NCI-H128 (cell line): Measurements from ENCODE around the gene CAMK1.

Experiments
- DNase-seq: peaks from one replicate; lab custom pipeline; 2025; ENCODE audit not compliant: unreplicated experiment; lab: John Stamatoyannopoulos, UW

CAMK1 gene

GRCh38 chr3:9769426-9770275 lies at the start of gene CAMK1:
Gene CAMK1, minus strand, starts transcription at chr3:9769947. Its CDS starts 2,198 bp downstream, at chr3:9767749.
- no peak for DNase-seq

DNA sequence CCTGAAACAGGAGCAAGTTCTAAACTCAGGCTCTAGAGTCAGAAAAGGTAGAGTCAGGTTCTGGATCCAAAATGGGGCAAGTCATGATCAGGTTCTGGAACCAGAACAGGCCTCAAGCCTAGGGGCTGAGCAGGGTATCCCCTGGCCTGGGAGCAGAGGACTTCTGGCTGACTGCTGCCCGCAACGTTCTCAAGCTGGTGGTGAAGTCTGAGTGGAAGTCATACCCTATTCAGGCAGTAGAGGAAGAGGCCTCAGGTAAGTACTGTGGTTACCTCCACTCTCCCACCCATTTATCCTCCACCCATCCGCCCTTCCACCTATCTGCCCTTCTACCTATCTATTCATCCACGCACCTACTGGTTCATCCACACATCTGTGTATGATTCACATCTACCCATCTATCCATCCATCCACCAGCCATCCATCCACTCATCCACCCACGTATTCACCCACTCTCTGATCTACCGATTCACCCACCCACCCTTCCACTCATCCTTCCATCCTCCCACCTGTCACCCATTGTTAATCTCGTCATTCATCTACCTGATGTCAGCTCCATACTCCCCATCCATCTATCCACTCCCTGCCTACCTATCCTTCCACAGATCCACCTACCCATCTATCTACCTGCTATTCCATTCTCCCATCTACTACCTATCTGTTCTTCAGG lies 49.1 kb upstream of the CAMK1 start:
- DNase-seq, result no peak

GRCh38 chr3:9817436-9817835 lies 47.7 kb upstream of the CAMK1 start:
- no peak for DNase-seq

GRCh38 chr3:9815986-9816385 lies 46.2 kb upstream of the CAMK1 start:
- DNase-seq, result no peak

GRCh38 chr3:9812870-9813483 lies 43.2 kb upstream of the CAMK1 start:
- DNase-seq, result no peak

DNA sequence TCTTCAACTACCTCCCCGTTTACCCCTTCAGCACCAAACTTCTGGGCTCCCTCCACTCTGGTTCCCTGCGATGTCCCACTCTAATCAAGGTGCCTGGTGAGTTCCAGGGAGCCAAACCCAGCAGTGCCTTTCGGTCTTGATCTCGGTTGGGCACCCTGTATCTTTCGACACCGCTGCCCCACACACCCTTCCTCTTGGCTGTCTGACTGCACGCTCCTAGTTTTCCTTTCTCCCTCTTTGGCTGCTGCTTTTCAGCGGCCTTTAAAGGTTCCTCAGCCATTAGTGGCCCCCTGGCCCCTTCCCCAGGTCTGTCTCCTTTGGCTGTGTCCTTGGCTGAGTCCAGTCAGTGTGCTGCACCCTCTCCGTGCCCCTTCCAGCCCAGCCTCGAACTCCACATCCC lies 41.1 kb upstream of the CAMK1 start:
- DNase-seq, result no peak

DNA sequence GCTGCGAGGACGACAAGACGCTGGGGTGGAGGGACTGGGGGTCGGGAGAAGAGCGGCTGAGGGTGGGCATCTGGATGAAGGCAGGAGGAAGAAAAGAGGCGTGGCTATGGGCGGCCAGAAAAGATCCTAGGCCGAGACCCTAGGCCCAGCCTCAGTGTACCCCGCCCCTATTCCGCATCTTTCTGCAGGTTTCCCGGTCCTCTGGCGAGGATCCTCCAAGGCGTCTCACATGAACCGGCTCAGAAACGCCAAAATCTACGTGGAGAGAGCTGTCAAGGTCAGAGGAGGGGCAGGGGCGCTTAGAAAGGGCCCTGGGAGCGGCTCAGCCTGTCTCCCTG lies 40.7 kb upstream of the CAMK1 start:
- DNase-seq, result no peak

DNA sequence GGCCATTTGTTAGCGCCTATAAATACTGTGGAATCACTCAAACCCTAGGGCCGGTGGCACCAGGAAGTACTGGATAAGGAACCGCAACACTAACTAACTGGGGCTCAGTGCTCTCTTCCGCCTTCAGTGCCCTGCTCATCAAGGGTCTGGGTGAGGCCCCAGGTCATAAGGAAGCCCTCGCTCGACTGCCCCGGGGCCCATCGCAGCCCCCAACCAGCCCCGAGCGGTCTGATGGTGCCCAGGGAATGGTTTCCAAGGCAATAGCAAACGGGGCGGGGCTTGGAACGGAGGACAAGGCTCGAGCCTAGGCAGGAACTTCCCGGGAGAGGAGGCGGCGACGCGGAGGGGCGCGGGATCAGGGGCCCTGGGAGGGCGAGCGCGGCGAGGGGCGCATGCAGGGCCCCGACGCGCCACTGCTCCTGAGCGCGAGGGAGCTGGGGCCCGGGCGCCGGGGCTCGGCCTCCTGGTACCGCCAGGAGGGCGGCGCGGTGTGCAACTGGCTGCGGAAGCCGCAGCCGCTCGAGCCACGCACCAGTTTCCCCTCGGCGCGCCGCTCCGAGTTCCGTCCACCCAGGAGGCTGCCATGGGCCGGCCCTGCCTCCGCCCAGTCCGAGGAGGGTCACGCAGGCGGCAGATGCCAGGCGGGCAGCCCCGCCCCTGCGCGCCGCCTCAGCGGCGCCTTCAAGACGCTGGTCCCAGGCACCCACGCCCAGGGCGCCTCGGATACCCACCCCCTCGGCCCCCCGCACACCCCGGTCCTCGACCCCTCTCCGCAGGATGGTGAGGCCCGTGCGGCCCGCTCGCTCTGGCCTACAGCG lies 40.1 kb upstream of the CAMK1 start, which contains the start of gene TTLL3:
Gene TTLL3, plus strand, starts transcription at position 648 of the 818 bp plus-strand sequence. CDS start 400 bp downstream, outside the sequence.
- no peak for DNase-seq

DNA sequence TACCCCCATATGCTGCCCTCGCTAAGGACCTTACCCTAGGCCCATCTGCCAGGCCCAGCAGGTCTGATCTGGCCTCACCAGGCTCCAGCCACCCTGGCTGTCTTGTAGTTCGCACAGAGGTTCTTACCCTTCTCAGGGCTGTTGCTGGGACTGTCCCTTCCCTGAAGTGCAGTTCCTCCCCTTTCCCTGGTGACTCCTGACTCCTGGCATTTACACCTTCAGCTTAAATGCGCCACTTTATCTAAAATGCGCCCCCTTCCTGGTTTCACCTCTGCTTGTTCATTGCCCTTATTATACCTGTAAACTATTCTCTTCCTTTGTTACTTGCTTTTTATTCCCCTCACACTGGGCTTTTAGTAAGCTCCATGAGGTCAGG lies 39.5 kb upstream of the CAMK1 start:
- no peak for DNase-seq

DNA sequence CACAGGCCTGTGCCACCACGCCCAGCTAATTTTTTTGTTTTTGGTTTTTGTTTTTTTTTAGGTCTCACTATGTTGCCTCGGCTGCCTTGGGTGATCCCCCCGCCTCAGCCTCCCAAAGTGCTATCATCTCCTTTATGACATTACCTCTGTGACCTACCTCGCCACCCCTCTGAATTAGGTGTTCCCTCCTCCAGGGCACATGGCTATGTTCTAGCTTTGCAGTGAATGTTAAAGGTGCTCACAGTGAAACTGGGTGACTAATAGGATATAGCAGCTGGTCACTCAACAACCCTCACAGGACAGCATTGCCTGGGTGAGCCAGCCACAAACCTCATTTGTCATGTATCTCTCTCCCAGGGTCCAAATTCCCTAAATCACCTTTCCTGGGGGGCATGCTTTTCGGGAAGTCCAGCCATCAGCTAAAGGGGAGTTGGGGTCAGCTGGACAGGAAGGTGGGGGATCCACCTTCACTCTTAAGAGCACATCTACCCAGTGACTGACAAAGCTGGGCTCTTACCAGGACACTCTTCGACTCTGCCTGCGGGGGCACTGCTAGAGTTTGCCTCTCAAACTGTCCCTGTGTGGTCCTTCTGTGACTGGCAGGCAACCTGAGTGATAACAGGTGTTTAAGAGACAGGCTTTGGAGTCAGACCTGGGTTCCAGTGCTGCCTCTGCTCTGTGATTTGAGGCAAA lies 38.7 kb upstream of the CAMK1 start:
- no peak for DNase-seq

DNA sequence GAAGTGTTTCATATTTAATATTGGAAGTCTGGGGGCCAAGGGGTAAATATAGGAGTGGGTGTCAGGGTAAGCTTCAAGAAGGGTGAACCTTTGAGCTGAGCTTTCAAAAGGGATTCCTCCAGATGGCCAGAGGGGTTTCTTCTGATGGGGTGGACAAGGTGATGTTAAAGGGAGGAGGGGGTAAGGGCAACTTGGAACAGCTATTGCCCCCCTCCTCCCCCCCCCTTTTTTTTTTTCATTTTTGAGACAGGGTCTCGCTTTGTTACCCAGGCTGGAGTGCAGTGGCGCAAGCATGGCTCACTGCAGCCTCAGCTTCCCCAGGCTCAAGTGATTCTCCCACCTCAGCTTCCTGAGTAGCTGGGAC lies 38.2 kb upstream of the CAMK1 start:
- DNase-seq, result no peak

- DNase-seq, result no peak
Measured at GRCh38 chr3:9806688-9807589, 37.2 kb upstream of the CAMK1 start.

DNA sequence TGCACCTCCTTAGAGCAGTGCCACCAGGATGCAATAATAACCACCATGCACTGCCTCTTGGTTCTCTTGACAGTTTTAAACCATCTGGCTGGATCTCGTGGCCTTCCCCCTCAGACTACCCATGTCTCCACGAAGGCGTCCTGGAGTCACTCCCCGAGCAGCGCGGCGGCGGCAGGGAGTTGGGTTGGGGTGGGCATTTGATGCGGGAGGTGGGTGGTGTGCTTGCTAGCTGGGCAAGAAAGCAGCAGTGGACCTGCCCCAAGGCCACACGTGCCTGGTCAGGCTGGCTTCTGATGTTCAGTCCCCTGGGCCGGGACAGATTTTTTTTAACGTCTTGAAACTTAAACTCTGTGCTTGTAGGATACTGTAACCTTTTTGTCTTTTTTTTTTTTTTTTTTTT lies 36.4 kb upstream of the CAMK1 start:
- DNase-seq, result no peak

GRCh38 chr3:9804996-9805395 lies 35.2 kb upstream of the CAMK1 start:
- DNase-seq, result no peak

GRCh38 chr3:9803494-9803893 lies 33.7 kb upstream of the CAMK1 start:
- no peak for DNase-seq

GRCh38 chr3:9800529-9800928 lies 30.8 kb upstream of the CAMK1 start:
- DNase-seq, result no peak

DNA sequence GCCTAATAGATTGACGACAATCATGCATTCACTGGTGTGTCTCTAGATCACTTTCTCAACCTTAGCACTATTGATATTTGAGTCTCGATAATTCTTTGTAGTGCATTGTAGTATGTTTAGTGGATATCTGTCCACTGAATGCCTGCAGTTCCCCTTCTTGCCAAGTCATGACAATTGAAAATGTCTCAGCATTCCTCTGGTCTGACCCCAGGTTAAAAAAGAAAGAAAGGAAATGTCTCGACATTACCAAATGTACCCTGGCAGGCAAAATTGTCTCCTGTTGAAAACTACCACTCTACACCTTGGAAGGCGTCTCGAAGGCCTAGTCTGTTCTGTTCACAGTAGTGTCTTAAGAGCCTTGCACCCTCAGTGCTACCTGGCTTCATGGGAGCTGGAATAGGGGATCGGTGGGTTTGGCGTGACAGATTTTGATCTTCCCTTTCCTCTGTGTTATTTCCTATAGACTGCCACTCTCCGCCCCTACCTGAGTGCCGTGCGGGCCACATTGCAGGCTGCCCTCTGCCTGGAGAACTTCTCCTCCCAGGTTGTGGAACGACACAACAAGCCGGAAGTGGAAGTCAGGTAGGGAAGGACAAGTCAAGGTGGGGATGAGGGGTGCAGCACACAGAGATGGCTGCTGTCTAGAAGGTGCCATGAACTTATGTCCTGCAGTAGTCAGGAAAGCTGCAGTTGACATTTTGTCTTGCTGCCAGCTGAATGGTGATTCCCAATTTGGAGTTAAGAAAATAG lies 27.6 kb upstream of the CAMK1 start:
- no peak for DNase-seq

- DNase-seq, result no peak
Measured at GRCh38 chr3:9795207-9795606, 25.5 kb upstream of the CAMK1 start.

GRCh38 chr3:9794400-9794799 lies 24.7 kb upstream of the CAMK1 start:
- no peak for DNase-seq
